ENCODE measurements around the gene BRDT.

- TF ChIP-seq CTCF (IDR thresholded peaks at IDR 0.05) (no peak), POLR2A (IDR thresholded peaks at IDR 0.05) (no peak)
Observed at GRCh38 chr1:92051948-92052347, 102.7 kb downstream of the BRDT start.
